GM12864 (cell line): ENCODE data around the gene FKBP7.

ENCODE experiments used
- DNase-seq: peaks from one replicate; pipeline ENCODE4 v3.0.0-alpha.2; 2011; ENCODE audit warnings: low read depth
- H3K4me3 ChIP-seq: 2 replicates; pipeline ENCODE4 v1.5.1; 2011; ENCODE audit warnings: mild to moderate bottlenecking, low read depth, low read length, control low read depth
- TF ChIP-seq, protein P1 (sequence below): IDR thresholded peaks from 2 replicates; pipeline ENCODE4 v1.5.1; 2011; ENCODE audit warnings: low read depth, mild to moderate bottlenecking, moderate library complexity, low read length, control low read depth, inconsistent platforms; ENCODE audit errors: missing control alignments

FKBP7 gene

DNA sequence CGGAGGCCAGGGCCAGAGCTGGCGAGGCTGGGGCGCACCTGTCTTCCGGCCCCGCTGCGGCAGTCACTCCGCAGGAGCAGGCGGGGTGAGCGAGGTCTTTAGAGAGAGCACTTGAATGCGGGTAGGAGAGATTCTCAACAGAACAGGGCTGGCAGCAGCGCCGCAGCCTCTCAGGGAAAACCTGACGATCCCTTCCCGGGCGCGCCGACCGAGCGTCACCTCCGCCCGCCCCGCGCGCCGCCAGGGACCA, 28.0 kb downstream of the FKBP7 start:
- DNase-seq, result no peak
- TF ChIP-seq, protein P1, sequence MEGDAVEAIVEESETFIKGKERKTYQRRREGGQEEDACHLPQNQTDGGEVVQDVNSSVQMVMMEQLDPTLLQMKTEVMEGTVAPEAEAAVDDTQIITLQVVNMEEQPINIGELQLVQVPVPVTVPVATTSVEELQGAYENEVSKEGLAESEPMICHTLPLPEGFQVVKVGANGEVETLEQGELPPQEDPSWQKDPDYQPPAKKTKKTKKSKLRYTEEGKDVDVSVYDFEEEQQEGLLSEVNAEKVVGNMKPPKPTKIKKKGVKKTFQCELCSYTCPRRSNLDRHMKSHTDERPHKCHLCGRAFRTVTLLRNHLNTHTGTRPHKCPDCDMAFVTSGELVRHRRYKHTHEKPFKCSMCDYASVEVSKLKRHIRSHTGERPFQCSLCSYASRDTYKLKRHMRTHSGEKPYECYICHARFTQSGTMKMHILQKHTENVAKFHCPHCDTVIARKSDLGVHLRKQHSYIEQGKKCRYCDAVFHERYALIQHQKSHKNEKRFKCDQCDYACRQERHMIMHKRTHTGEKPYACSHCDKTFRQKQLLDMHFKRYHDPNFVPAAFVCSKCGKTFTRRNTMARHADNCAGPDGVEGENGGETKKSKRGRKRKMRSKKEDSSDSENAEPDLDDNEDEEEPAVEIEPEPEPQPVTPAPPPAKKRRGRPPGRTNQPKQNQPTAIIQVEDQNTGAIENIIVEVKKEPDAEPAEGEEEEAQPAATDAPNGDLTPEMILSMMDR, result no peak
- peak overlapping the region; percentile 90 for H3K4me3 ChIP-seq

DNA sequence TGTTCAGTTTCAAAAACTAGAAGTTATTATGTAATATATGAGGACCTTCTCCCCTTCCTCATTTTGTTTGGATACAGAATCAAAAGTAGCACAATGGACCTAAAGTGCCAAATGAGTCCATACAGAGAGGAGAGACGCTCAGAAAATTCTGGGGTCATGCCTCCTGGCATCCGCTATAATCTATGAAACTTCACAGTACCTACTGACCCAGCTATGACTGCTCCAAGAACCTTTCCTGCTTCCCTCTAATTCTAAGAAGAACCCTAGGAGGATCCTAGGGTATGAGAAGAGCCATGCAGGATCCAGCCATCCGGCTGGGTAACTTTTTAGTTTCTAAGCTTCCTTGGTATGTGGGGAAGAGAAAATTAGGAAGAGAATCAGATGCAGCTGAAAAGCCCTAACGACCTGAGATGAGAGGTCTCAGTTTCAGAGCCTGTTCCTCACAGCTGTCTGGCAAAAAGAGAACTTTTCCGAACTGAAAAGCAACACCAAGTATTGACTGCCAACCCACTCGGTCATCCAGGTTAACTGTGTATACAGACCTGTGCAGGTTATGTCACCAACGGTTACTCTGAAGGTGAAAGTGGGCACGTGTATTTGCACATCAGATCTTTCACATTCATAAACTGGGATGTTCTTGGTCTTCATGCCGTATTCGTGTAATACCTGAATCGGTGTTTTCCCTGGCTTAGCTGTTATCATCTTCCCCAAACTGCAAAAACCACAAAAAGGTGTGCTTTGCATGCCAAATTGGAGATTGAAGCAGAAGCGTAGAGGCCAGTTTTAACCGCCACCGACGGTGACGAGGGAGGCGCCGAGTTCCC, 28.5 kb downstream of the FKBP7 start:
- DNase-seq, result peak; percentile 44
- TF ChIP-seq, protein P1, result no peak
- peak overlapping the region; percentile 90 for H3K4me3 ChIP-seq

DNA sequence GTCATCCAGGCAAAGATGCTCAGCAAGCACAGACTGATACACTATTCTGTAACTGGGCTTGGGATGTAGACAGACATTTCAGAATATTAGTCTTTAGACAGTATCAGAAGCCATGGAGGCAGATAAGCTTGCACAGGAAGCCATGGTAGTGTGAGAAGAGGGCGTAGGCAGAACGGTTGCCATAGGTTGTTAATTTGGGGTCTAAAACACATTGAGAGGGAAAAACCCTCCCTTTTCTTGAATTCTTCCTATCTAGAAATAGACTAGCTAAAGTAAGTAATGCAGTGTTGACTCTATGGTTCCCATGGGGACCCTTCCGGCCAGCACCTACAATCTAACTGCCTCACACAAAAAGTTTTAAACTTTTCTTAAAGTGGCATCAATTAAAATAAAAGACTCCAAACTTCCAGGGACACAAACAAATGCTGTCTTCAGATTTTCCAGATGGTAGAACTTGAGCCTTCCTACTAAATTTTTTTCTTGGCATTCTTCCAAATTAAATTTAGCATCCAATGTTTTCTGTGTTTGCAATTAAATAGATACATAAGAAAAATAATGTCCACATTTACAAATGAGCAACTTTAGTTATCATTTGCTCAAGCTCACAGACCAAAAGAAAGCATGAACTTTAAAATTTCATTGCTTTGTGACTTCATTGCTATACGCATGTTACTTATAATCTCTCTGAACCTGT, 29.3 kb downstream of the FKBP7 start:
- peak overlapping the region; percentile 90; the same call in 1 of the 2 replicates for H3K4me3 ChIP-seq
- TF ChIP-seq, protein P1, result no peak
- DNase-seq, result no peak

DNA sequence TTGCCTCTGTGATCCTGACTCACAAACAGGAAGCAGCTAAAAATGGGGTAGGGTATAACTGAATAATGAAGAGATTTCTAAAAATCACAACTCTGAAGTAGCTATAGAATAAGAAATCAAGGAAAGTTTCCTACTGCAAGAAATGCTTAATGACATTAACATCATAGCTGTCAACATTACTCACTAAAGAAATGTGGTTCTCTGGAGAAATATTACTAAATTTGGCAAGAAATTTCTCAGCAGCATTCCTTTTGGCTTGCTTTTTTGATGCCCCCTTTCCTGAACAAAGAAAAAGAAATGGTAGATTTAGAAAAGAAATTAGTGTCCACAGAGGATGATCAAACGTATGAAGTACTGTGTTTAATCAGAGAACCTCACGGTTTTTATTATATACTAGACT, 37.0 kb downstream of the FKBP7 start:
- no peak overlapping the region for H3K4me3 ChIP-seq
- DNase-seq, result no peak
- TF ChIP-seq, protein P1, result no peak

DNA sequence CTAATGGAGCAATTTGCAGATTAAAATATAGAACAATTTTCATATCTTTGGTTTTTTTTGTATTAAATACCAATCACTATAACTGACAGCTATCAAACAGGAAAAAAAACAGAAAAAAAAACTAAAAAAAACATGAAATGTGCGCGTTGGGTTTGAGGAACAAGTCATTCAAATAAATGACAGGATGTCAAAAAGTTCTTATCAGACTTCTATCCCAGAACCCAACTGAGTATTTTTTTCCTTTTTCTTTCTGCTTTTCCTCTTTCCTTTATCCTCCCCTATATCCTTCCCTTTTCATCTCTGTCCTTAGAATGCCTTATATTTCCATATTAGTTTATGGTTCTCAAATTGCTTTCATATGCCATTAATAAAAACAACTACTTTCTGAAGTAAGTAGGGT, 41.7 kb downstream of the FKBP7 start:
- H3K4me3 ChIP-seq, result no peak overlapping the region
- no peak for DNase-seq
- TF ChIP-seq, protein P1, result no peak

DNA sequence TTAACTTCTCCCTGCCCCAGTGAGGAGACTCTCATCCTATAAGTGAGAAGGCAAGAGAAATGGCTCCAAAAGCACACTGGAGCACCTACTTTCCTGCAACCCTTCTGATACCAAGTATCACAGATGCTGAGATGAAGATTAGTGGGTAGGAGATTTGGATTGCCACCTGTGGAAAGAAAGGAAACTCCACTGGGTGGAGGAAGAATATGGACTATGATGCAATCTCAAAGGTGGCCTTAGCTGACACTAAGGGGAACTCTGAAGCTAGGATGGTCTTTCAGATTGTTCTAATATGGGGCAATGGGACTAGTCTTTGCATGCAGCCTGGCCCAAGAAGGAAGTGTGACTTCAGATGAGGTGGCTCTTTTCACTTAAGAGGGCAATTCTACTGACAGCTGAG, 49.1 kb downstream of the FKBP7 start:
- H3K4me3 ChIP-seq, result no peak overlapping the region
- TF ChIP-seq, protein P1, result no peak
- DNase-seq, result no peak

DNA sequence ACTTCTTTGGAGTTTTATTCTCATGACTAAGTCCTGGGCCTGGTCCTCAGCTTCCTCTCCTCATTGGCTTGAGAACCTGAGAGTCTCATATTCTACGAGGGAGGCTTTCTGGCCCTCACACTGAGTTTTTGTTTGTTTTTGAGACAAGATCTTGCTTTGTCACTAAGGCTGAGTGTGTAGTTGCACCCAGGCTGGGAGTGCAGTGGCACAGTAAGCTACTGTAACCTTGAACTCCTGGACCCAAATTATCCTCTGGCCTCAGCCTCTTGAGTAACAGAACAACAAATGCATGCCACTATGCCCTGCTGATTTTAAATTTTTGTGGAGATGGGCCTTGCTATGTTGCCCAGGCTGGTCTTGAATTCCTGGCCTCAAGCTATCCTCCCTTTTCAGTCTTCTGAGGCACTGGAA, 50.0 kb downstream of the FKBP7 start:
- DNase-seq, result no peak
- TF ChIP-seq, protein P1, result no peak
- no peak overlapping the region for H3K4me3 ChIP-seq
